B cell (primary cell): ENCODE measurements around the gene TRIM24. TPM values are rescaled to one million over a fixed set of nuclear protein-coding genes. Genes with fewer than 3 reads are reported as not detected.

Experiments
- ATAC-seq: fragments of 200-7000 bp; cut with Tn5 transposase; one replicate; pipeline ENCODE4 v1.10.0; 2021; ENCODE audit warnings: low read depth, mild to moderate bottlenecking, moderate number of reproducible peaks, moderate library complexity
- CTCF ChIA-PET: fragments of 350-600 bp; sonication (Branson Sonifier 250); formaldehyde crosslinking; loops from one replicate; lab custom pipeline; 2021; ENCODE audit warnings: antibody characterized with exemption, inconsistent platforms; lab: Charles Lee
- POLR2A ChIA-PET: fragments of 350-600 bp; sonication (Branson Sonifier 250); formaldehyde crosslinking; loops from one replicate; lab custom pipeline; 2021; ENCODE audit warnings: antibody characterized with exemption; lab: Charles Lee
- DNase-seq: peaks from one replicate; pipeline ENCODE4 v3.0.0; 2013
- H2AFZ ChIP-seq: 2 replicates; pipeline ENCODE4 v1.6.1; 2012; ENCODE audit warnings: mild to moderate bottlenecking, low read depth, low read length; ENCODE audit not compliant: insufficient read depth, poor library complexity, severe bottlenecking
- H3K27ac ChIP-seq, 2 donors: 1 replicate in 1 of 2; 2 replicates in 1 of 2; pipeline ENCODE4 v1.5.1; 2012 to 2013; ENCODE audit warnings: low read length in 2 of 2, mild to moderate bottlenecking in 2 of 2, moderate library complexity in 1 of 2
- H3K27me3 ChIP-seq, 4 experiments: fragments of 200-600 bp in 1 of 4; sonication (generic) in 1 of 4; replicated peaks in 1 of 4; 1 replicate in 2 of 4; 2 replicates in 2 of 4; pipeline versions ENCODE4 v1.6.1 to v1.7.0; 2013 to 2016; ENCODE audit warnings: low read length in 3 of 4, mild to moderate bottlenecking in 2 of 4, mixed read lengths in 1 of 4, moderate library complexity in 1 of 4; ENCODE audit not compliant: insufficient read depth in 4 of 4, control insufficient read depth in 3 of 4; ENCODE audit errors: control extremely low read depth in 1 of 4
- H3K36me3 ChIP-seq, 2 experiments: replicated peaks in 1 of 2; 1 replicate in 1 of 2; 2 replicates in 1 of 2; pipeline versions ENCODE4 v1.6.1 to v1.7.1; 2013; ENCODE audit warnings: low read length in 1 of 2; ENCODE audit not compliant: insufficient read depth in 2 of 2, control insufficient read depth in 1 of 2; ENCODE audit errors: control extremely low read depth in 1 of 2, extremely low read depth in 1 of 2
- H3K4me1 ChIP-seq, 2 donors: fragments of 200-600 bp in 1 of 2; sonication (generic) in 1 of 2; 1 replicate in 1 of 2; 2 replicates in 1 of 2; pipeline versions ENCODE4 v1.5.1 to v1.6.1; 2013 to 2017; ENCODE audit warnings: low read length in 2 of 2; ENCODE audit not compliant: control insufficient read depth in 2 of 2, insufficient read depth in 2 of 2
- H3K4me2 ChIP-seq: replicated peaks from 2 replicates; pipeline ENCODE3; 2012; ENCODE audit warnings: mild to moderate bottlenecking, low read depth, low read length; ENCODE audit not compliant: poor library complexity, severe bottlenecking
- H3K4me3 ChIP-seq, 5 experiments: fragments of 200-600 bp in 1 of 5; sonication (generic) in 1 of 5; 1 replicate in 3 of 5; 2 replicates in 2 of 5; pipeline versions ENCODE4 v1.5.1 to v1.7.0; 2011 to 2016; ENCODE audit warnings: low read length in 4 of 5, mild to moderate bottlenecking in 4 of 5, low read depth in 2 of 5, control low read depth in 1 of 5, moderate library complexity in 1 of 5; ENCODE audit not compliant: insufficient read depth in 1 of 5; ENCODE audit errors: control extremely low read depth in 1 of 5, extremely low read depth in 1 of 5
- H3K79me2 ChIP-seq: fragments of 200-600 bp; sonication (generic); one replicate; pipeline ENCODE4 v1.6.0; 2016; ENCODE audit warnings: low read length; ENCODE audit not compliant: control insufficient read depth, insufficient read depth
- H3K9ac ChIP-seq: fragments of 200-600 bp; sonication (generic); 2 replicates; pipeline ENCODE4 v1.6.1; 2017; ENCODE audit warnings: mild to moderate bottlenecking, low read length, moderate library complexity
- H3K9me3 ChIP-seq, 3 donors: one replicate each; pipeline versions ENCODE4 v1.6.1 to v1.7.1; 2013; ENCODE audit warnings: low read length in 2 of 3; ENCODE audit not compliant: control insufficient read depth in 2 of 3, insufficient read depth in 1 of 3; ENCODE audit errors: control extremely low read depth in 1 of 3
- H4K20me1 ChIP-seq: 2 replicates; pipeline ENCODE4 v1.6.0; 2012; ENCODE audit warnings: mild to moderate bottlenecking, low read length; ENCODE audit not compliant: insufficient read depth, control insufficient read depth, poor library complexity, severe bottlenecking
- H3K27ac Mint-ChIP-seq: one replicate; pipeline ENCODE4 v1.8.0; 2021; ENCODE audit warnings: mixed read lengths
- H3K27me3 Mint-ChIP-seq: one replicate; pipeline ENCODE4 v1.8.0; 2021; ENCODE audit warnings: mixed read lengths
- H3K4me1 Mint-ChIP-seq: one replicate; pipeline ENCODE4 v1.8.0; 2021; ENCODE audit warnings: mixed read lengths
- H3K4me3 Mint-ChIP-seq: one replicate; pipeline ENCODE4 v1.8.0; 2021; ENCODE audit warnings: mixed read lengths
- H3K9me3 Mint-ChIP-seq: one replicate; pipeline ENCODE4 v1.8.0; 2022; ENCODE audit warnings: mixed read lengths; ENCODE audit not compliant: insufficient read depth
- CTCF ChIP-seq: fragments of 200-600 bp; IDR thresholded peaks from one replicate; pipeline ENCODE4 v1.8.0; 2022; ENCODE audit warnings: antibody characterized with exemption, mild to moderate bottlenecking
- EZH2 ChIP-seq: IDR thresholded peaks from 2 replicates; pipeline ENCODE4 v1.6.1; 2012; ENCODE audit warnings: borderline replicate concordance, low read depth, mild to moderate bottlenecking, moderate library complexity, low read length; ENCODE audit not compliant: insufficient read depth, poor library complexity, severe bottlenecking
- WGBS: methylation state at CpG from one replicate; pipeline ENCODE4 v1.1.5; 2013; ENCODE audit warnings: missing lambda C conversion rate; ENCODE audit not compliant: insufficient coverage; 5-methylcytosine and 5-hydroxymethylcytosine counted together
- intact Hi-C: fragments of 100-400 bp; cut with micrococcal nuclease; formaldehyde crosslinking; loops from one replicate; pipeline ENCODE4 v1.10.0; 2022
- polyA plus RNA-seq: library from polyadenylated mRNA; depleted of rRNA; stranded (reverse); fragments of >200 nt; gene quantifications from 2 replicates; pipeline ENCODE4 v1.2.3, GENCODE V29; 2012
- total RNA-seq, 2 donors: library from RNA; stranded (reverse); fragments of 120-200 nt in 1 of 2; gene quantifications; 1 replicate in 1 of 2; 2 replicates in 1 of 2; pipeline versions ENCODE4 v1.2.3 to v1.2.4, GENCODE V29; 2013 to 2022

The TRIM24 gene
- total and polyA plus RNA-seq, 2 donors (not counting 1 experiment from before 2014, with no cell fraction given), result 3.7 to 18.7 TPM

GRCh38 chr7:138493535-138493934, 33.5 kb downstream of the TRIM24 start:
- no peak for ATAC-seq
- H3K27me3 ChIP-seq, result no peaks in the 10 kb centered on the region
- TF ChIP-seq CTCF (no peak), EZH2 (no peak)
- no peak overlapping the region for H3K27ac ChIP-seq
- no peaks in the 10 kb centered on the region for H3K9me3 ChIP-seq
- WGBS, result no CpG with 5 or more reads among the region's 3 CpGs
- peaks cover 2% of the 10 kb centered on the region for H3K9me3 Mint-ChIP-seq
- no peak for DNase-seq
- no peak overlapping the region for H3K4me3 Mint-ChIP-seq
- ChIA-PET CTCF (no interaction called here), POLR2A (no interaction called here)
- no peak overlapping the region for H3K4me3 ChIP-seq
- peaks cover 72% of the 10 kb centered on the region for H3K79me2 ChIP-seq
- no peaks in the 10 kb centered on the region for H3K4me1 ChIP-seq
- peaks cover 2 to 3% of the 10 kb centered on the region in 2 experiments for H3K36me3 ChIP-seq
- no peaks in the 10 kb centered on the region for H4K20me1 ChIP-seq
- intact Hi-C loops, result no loop called here
- no peak overlapping the region for H3K27ac Mint-ChIP-seq
- H3K4me1 Mint-ChIP-seq, result peaks cover 17% of the 10 kb centered on the region
- no peaks in the 10 kb centered on the region for H3K27me3 Mint-ChIP-seq
- H3K4me2 ChIP-seq, result no peak overlapping the region
- no peak overlapping the region for H3K9ac ChIP-seq
- H2AFZ ChIP-seq, result no peak overlapping the region

- Histone ChIP-seq H3K27ac (no peak overlapping the region), H3K4me3 (no peak overlapping the region), H3K4me2 (no peak overlapping the region), H3K4me1 (no peaks in the 10 kb centered on the region), H3K9me3 (peaks cover 0 to 5% (median 2%) of the 10 kb centered on the region in 3 donors), H2AFZ (no peak overlapping the region), H3K27me3 (no peaks in the 10 kb centered on the region), H4K20me1 (no peaks in the 10 kb centered on the region), H3K9ac (no peak overlapping the region), H3K36me3 (peaks cover 2 to 8% of the 10 kb centered on the region in 2 experiments), H3K79me2 (peaks cover 82% of the 10 kb centered on the region)
- ChIA-PET CTCF (no interaction called here), POLR2A (no interaction called here)
- TF ChIP-seq CTCF (no peak), EZH2 (no peak)
- no peak overlapping the region for H3K27ac Mint-ChIP-seq
- no CpG with 5 or more reads among the region's 1 CpG for WGBS
- H3K27me3 Mint-ChIP-seq, result no peaks in the 10 kb centered on the region
- ATAC-seq (no peak), DNase-seq (no peak)
- H3K4me1 Mint-ChIP-seq, result peaks cover 13% of the 10 kb centered on the region
- intact Hi-C loops, result no loop called here
- peaks cover 2% of the 10 kb centered on the region for H3K9me3 Mint-ChIP-seq
- no peak overlapping the region for H3K4me3 Mint-ChIP-seq
Measured at GRCh38 chr7:138495485-138495884, 35.4 kb downstream of the TRIM24 start.
